GM21360 (cell line): ENCODE measurements around the gene CYP17A1.
"Not testable (repeated sequence)": the region's sequence is repeated elsewhere in the genome, so short reads cannot be mapped to it uniquely, and the experiment has no call there.

ENCODE experiments used
- ATAC-seq: cut with Tn5 transposase; IDR thresholded peaks from one replicate; pipeline ENCODE4 v1.9.1; 2021; ENCODE audit warnings: mild to moderate bottlenecking, moderate library complexity; ENCODE audit not compliant: unreplicated experiment

The CYP17A1 gene

DNA sequence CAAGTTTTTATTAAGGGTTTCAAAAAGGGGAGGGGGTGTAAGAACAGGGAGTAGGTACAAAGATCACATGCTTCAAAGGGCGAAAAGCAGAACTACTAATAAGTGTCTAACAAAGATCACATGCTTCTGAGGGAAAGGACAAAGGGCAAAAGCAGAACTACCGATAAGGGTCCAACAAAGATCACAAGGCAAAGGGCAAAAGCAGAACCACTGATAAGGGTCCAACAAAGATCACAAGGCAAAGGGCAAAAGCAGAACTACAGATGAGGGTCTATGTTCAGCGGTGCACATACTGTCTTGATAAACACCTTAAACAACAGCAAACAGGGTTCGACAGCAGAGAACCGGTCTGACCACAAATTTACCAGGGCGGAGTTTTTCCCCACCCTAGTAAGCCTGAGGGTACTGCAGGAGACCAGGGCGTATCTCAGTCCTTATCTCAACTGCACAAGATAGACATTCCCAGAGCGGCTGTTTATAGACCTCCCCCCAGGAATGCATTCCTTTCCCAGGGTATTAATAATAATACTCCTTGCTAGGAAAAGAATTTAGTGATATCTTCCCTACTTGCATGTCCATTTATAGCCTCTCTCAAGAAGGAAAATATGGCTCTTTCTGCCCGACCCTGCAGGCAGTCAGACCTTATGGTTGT, 1.2 kb upstream of the CYP17A1 start:
- ATAC-seq = not testable (repeated sequence)

DNA sequence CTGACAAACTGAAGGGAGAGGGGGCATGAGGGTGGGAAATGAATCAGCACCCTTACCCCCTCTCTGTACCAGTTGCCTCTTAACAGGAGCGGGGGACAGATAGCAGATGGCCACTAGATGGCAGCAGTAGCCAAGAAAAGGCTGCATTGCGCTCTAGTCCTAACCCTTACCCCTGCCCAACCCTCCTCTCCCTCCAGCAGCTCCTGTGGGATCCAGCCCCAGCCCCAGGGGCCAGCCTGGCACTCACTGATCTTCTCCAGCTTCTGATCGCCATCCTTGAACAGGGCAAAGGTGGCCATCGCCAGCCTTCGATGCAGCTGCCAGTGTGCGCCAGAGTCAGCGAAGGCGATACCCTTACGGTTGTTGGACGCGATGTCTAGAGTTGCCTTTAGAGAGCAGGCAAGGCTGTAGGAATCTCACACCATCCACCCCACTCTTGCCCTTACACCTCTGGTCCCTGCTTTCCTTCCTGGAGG, 2.2 kb downstream of the CYP17A1 start:
- ATAC-seq = no peak

DNA sequence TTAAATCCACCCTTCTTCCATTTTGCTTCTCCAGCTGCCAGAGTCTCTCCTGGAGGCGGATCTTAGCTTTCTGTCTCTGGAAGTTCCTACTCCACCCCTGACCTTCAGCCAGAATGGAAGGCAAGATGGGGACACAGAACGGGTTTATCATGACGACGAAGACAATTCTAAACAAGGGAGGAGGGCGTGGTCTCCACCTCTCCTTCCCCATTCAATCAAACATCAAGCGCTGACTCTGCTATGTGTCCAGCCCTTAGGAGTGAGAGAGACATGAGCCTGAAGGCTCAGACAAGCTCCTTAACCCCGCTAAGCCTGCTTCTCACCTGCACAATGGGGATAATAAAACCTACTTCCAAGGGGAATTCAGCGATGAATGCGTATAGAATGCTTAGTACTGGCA, 3.1 kb downstream of the CYP17A1 start:
- ATAC-seq = no peak

DNA sequence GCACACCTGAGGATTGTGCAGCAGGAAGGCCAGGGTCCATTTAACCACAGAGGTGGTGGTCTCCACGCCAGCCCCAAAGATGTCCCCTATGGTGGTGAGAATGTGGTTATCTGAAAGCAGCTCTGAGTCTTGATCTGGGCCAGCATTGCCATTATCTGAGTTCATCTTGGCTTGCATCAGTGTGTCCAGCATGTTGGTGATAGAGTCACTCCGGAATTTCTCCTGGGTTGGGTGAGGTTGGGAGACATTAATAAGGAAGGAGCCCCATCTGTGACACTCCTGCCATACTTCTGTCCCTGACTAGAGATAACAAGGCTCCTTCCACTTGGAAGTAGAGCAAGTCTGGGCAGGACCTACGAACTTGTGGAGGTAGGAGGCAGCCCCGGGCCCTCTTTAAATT, 4.2 kb downstream of the CYP17A1 start:
- no peak for ATAC-seq

DNA sequence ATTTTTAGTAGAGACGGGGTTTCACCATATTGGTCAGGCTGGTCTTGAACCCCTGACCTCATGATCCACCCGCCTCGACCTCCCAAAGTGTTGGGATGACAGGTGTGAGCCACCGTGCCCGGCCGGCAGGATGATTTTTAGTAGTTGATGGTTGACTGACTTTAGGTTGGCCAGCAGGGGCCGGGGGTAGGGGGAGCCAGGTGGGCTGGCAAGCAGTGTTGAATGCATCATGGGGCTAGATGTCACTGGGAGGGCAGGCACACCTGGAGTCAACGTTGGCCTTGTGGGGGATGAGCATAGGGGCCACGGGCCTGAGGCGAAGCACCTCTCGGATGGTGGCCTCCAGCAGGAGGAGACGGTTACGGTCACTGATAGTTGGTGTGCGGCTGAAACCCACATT, 5.0 kb downstream of the CYP17A1 start:
- ATAC-seq = no peak

DNA sequence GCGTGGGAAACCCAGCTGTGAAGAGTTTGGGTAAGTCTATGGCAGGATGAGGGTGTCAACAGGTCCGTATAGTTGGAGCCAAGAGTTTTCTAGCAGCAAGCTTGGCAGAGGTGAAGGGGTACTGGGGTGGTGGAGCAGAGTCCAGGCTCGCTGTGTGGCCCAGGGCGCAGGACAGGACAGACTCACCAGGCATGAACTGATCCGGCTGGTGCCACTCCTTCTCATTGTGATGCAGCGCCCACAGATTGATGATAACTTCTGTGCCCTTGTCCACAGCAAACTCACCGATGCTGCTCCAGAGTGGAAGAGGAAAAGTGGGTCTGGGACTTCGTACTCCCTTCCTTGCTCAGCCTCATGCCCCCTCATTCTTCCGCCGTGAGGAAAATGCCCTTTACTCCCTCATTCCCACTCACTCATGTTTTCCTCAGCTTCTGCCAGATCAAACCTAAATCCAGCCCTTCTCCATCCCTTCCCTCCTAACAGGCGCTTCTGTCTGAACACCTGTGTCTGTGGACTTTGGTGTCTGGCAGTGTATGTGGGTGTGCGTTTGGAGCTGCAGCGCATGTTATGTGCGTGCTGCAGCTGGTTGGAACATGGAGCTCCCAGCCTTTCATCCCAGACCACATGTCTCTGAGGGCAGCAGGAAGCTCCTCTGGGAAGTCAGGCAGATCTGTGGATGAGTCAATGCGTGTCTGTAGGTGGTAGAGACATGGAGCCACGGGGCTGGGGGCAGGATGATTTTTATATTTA, 5.7 kb downstream of the CYP17A1 start:
- ATAC-seq = no peak

DNA sequence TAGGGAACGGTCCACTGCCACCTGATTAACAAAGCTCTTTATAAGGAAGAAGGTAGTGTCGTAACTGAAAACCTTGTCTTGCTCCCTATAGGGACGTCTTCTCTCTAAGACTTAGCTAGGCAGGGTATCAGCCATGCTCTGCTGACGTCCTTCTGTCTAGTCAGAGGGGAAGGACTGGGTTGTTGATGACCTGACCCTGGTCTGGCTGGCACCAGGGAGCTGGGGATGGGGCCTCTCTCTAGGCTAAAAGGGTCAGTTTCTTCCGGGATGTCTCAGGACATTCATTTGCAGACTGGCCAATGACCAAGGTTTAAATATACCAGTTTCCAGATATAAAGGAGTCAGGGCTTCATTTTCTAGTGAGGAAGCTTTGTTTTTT, 9.6 kb downstream of the CYP17A1 start:
- no peak for ATAC-seq

DNA sequence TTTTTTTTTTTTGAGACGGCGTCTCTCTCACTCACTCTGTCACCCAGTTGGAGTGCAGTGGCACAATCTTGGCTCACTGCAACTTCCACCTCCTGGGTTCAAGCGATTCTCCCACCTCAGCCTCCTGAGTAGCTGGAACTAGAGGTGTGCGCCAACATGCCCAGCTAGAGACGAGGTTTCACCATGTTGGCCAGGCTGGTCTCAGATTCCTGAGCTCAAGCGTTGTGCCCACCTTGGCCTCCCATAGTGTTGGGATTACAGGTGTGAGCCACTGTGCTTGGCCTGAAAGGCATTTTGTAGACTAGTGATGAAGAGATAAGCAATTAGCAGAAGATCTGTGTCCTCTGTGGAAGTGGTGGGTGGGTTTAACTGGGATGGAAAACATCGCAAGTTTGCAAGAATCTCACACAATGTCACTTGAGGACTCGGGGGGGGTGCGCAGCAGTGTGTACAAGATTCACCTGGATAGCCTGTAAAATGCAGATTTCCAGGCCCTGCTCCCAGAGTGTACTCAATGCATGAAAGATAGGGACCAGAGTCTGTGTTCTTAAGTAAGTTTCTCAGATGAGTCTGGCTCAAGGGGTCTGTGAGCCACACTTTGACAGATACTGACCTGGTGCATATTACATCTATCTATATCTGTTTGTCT, 10.9 kb downstream of the CYP17A1 start:
- no peak for ATAC-seq

DNA sequence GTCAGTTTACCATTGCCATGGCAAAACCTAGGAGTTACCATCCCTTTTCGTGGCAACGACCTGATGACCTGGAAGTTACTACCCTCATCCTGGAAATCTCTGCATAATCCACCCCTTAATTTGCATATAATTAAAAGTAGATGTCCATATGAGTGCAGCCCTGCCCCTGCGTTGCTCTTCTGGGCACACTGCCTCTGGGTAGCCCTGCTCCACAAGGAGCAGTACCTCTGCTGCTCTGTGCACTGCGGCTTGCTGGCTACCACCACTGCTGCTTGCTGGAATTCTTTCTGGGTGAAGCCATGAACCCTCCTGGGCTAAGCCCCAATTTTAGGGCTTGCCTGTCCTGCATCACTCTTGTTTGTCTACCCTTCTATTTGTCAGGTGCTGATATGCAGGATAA, 12.5 kb downstream of the CYP17A1 start:
- no peak for ATAC-seq

DNA sequence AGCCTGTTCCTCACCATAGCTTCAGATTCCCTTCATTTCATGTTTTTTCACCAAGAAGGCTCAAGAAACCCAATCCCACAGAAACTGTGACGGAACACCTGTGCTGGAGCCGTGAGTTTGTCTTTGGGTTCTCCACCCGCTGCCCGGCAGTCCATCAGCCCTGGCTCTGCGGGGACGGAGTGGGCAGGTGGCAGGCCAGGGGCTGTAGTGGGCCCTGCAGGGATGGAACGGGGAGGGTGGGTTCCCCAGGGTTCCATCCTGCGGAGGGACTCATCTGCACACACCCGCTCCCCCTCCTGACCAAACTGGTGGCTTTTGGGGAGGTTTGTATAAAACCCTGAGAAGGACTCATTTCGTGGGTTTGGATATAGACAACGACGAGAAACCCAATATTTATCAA, 15.0 kb downstream of the CYP17A1 start:
- no peak for ATAC-seq

DNA sequence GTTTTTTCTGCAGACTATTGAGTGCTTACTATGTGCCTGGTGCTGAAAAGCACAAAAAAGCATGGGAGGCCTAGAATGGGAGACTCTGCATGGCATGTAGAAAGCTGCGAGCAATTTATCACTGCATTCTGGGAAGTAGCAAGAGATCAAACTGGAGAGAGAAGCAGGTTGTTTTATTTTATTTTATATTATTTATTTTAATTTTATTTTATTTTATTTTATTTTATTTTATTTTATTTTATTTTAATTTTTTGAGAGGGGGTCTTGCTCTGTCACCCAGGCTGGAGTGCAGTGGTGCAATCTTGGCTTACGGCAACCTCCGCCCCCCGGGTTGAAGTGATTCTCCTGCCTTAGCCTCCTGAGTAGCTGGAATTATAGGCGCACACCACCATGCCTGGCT, 17.2 kb downstream of the CYP17A1 start:
- not testable (repeated sequence) for ATAC-seq

DNA sequence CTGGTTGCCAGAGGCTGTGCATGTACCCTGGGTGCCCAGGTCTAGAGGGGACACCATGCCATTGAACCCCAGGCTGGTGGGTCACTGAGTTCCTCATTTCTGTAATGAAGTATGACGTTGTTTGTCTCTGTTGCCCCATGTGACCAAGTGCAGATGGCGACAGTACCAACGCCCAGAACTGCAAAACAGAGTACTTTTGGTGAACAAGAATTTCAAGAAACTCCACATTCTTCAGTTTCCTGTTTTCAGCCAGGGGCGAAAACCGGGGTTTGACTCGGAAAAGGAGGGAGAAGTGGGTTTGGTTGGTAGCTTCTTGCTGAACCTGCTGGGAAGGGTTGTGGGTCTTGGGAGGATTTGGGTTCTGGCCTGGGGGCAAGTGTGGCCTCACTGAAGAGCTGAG, 18.2 kb downstream of the CYP17A1 start:
- ATAC-seq = no peak

DNA sequence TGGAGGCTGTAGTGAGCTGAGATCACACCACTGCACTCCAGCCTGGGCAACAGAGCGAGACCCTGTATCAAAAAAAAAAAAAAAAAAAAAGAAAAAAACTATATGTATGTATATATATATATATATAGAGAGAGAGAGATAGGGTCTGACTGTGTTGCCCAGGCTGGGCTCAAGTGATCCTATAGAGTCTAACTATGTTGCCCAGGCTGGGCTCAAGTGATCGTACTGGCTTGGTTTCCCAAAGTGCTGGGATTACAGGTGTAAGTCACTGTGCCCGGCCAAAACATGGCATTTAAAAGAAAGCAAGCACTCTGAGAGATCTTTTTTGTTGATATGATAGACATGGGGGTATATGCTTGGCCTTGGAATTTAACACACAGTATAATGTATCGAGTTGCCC, 20.0 kb downstream of the CYP17A1 start:
- no peak for ATAC-seq

DNA sequence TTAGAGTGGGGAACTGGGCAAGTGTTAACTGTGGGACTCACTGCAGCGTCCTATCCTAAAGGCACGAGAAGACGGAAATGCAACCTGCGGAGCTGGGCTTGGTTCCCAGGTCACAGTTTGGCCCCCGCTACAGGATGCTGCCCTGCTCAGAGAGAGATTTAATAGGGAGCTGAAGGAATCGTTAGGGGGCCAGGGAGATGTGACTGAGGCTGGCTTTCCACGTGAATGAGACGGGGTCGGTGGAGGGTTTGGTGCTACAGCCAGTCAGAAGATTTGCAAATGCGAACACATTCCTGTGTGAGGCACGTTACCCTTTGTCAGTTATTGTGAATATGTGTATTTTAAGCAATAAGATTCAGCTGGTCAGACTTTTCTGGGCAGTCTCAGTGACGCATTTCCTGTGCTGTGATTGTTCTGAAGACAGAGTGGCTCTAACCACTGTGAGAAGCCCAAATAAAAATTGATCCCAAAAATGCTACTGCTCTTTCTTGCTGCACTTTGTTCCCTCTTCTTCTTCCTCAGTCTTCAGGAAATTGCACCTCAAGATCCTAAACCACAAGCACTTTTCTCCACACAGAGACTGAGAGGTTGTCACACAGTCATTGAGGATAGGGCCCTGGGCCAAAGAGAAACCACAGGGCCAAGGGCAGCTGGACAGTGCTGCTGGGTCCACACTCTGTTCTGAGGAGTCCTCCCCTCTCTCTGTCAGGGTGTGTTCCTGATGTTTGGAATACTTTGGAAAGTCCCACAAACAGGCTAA, 21.2 kb downstream of the CYP17A1 start:
- ATAC-seq = no peak

DNA sequence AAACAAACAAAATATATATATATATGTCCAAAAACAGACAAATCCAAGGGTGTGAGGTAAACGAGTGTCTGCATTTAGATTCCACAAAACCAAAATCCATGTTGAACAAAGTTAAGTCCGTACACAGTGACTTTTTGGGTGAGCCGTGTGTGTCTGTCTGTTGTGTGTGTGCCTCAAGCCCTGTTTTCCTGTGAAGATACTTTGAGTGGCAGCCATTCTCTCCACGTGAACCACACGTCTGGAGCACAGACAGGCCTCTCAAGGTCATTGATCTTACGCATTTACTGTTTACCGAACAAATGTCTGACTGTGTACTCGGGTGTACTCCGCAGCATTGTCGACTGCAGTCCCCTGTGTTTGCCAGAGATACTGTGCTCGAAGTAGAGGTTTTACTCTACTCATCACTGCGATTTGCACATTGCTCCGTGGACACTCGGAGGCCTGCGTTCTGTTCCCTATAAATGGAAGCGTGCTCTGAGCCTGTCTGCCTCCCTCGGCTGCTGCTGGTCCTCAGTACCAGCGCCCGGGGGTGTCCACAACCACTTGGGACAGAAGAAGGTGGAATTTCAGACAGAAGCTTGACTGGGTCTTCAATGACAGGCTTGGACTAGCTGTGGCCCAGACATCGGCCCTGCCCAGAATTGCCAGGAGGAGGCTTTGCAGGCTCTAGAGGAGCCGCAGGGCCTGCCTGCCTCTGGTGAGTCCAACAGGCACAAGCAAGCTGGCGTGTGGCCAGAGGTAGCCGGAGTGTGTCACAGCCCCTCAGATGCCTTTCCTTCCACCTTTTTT, 22.1 kb downstream of the CYP17A1 start:
- ATAC-seq = no peak

DNA sequence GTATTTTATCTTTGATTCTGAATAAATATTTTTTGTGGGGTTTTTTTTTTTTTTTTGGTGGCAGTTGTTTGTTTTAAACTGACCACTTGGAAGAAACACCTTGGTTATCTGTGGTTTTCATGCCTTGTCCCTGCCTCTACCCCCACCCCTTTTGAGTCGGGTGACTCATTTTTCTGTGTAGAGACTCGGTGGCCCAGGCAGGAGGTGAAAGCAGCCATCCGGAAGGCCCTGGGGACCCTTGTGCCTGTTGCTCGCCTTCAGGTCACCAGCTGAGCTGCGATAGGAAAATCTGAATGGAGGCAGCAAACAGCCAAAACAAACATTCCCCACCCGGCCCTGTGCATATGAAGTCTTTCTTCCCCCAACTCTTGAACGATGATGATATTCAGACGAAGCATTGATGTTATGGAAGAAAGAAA, 22.8 kb downstream of the CYP17A1 start:
- ATAC-seq = no peak

DNA sequence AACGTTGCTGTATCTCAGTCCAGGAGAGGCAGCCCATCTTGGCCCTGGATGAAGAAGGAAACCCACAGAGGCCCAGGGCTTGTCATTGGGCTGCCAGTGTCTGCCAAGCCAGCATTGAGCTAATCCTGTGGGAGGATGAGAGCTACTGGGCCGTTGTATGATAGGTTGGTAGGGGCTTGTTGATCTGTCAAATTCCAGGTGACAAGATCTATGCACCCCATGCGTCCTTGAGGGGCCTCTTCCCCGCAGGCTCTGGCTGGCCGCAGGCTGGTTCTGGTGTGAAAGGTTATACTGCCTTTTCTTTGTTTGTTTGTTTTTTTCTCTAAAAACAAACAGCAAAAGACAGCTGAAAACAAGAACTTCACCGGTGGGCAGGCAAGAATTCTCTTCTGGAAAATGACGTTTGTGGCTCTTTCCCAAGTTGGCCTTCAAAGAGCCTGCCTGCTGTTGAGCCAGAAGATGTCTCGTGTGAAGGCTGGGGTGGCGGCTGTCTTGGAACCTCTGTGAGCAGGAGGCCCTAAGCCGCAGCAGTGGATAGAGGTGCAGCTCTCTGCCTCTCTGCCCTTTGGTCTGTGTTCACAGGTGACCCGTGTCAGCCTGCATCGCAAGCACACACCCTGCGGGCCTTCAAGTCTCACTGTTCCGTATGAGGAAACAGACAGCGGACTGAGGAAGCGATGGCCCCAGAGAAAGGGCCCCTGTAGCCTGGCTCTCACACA, 23.3 kb downstream of the CYP17A1 start:
- ATAC-seq = no peak

DNA sequence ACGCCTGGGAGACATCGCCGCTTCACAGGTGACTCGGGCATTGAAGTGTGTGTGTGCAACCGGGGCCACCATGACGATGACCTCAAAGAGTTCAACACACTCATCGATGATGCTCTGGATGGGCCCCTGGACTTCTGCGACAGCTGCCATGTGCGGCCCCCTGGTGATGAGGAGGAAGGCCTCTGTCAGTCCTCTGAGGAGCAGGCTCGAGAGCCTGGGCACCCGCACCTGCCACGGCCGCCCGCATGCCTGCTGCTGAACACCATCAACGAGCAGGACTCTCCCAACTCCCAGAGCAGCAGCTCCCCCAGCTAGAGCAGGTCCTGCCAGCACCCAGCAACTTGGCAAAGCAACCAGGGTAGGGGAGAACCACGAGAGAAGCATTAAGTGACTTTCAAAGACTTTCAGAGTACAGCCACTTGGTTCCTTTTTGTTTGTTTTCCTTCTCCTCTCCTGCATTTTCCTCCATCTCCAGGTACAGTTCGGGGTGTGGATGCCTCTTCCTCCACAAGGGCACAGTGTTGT, 24.1 kb downstream of the CYP17A1 start:
- no peak for ATAC-seq

DNA sequence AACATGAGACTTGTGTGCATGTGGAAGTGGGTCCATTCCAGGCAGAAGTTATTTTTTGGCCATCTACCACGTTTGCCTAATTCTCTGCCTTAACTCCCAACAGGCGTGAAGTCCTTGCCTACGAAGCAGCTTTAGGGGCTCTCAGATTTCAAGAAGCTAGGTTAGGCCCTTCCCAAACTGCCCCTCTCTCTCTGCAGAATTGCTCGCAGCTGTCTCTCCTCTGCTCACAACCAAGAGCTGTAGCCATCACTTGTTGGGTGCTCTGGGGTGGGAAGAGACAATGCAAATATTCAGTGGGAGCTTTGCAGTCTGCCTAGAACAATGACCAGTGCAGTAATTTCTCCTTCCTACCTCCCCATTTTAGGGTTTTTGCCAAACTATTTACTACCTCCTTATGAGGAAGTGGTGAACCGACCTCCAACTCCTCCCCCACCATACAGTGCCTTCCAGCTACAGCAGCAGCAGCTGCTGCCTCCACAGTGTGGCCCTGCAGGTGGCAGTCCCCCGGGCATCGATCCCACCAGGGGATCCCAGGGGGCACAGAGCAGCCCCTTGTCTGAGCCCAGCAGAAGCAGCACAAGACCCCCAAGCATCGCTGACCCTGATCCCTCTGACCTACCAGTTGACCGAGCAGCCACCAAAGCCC, 24.9 kb downstream of the CYP17A1 start:
- no peak for ATAC-seq
